ENCODE measurements around the gene SYNCRIP. TPM values are rescaled to one million over a fixed set of nuclear protein-coding genes. Genes with fewer than 3 reads are reported as not detected.

The SYNCRIP gene
- total and polyA plus RNA-seq, 2 of the 4 experiments (the other 2 are of a cell fraction), result 50.1 to 59.3 TPM

GRCh38 chr6:85620308-85620707 lies 22.4 kb downstream of the SYNCRIP start:
- TF ChIP-seq RCOR1 (IDR thresholded peaks at IDR 0.05; ENCODE audit: insufficient replicate concordance, low read length) (no peak), MAZ (IDR thresholded peaks at IDR 0.05; ENCODE audit: borderline replicate concordance, low read depth, low read length) (no peak), CEBPB (IDR thresholded peaks at IDR 0.05; ENCODE audit: low read depth, low read length) (no peak), USF2 (IDR thresholded peaks at IDR 0.05; ENCODE audit: low read depth, low read length) (no peak), RFX5 (IDR thresholded peaks at IDR 0.05; ENCODE audit: low read depth, low read length) (no peak), FOS (IDR thresholded peaks at IDR 0.05; ENCODE audit: low read depth, low read length) (no peak), CTCF (conservative IDR thresholded peaks at IDR 0.05; ENCODE audit: low read depth, low read length) (no peak), CHD1 (IDR thresholded peaks at IDR 0.05; ENCODE audit: low read depth, low read length) (no peak), SMC3 (IDR thresholded peaks at IDR 0.05; ENCODE audit: low read depth, low read length) (no peak), MXI1 (IDR thresholded peaks at IDR 0.05; ENCODE audit: borderline replicate concordance, low read depth, low read length) (no peak), RAD21 (IDR thresholded peaks at IDR 0.05; ENCODE audit: low read length) (no peak), MAFK (IDR thresholded peaks at IDR 0.05; ENCODE audit: low read depth, low read length) (no peak), BHLHE40 (IDR thresholded peaks at IDR 0.05; ENCODE audit: low read depth, low read length) (no peak), NFE2L2 (IDR thresholded peaks at IDR 0.05; ENCODE audit: low read depth, low read length) (no peak), POLR2A (IDR thresholded peaks at IDR 0.05; ENCODE audit: low read depth, low read length) (no peak), ELK1 (IDR thresholded peaks at IDR 0.05; ENCODE audit: borderline replicate concordance, low read depth, low read length) (no peak)
- H3K4me3 ChIP-seq (ENCODE audit: insufficient read depth, low read depth, low read length), result no peak overlapping the region
- peaks cover 6% of the 10 kb centered on the region for H3K4me1 ChIP-seq (ENCODE audit: control insufficient read depth, insufficient read depth, low read length)
- H2BK15ac ChIP-seq (ENCODE audit: low read depth, low read length), result no peak overlapping the region
- no peak overlapping the region for H2AFZ ChIP-seq (replicated peaks; ENCODE audit: low read length, poor library complexity)
- in situ Hi-C loops (cut with MboI; ENCODE audit: low sequenced_read_pairs) (loop anchor here (10.0 kb wide), 1 partner anchor 54 kb away; no protein-coding TSS in a partner anchor), intact Hi-C loops (cut with micrococcal nuclease) (loop anchor here (10.0 kb wide), 1 partner anchor 54 kb away; no protein-coding TSS in a partner anchor), dilution Hi-C loops (cut with HindIII; ENCODE audit: low sequenced_read_pairs, unreplicated experiment) (no loop called here)
- peaks cover 46% of the 10 kb centered on the region for H3K36me3 ChIP-seq (ENCODE audit: control insufficient read depth, insufficient read depth, low read length)
- H3K9me1 ChIP-seq (ENCODE audit: insufficient read depth, low read length), result peaks cover 3% of the 10 kb centered on the region; the same call in 1 of the 2 replicates
- H3K56ac ChIP-seq (ENCODE audit: extremely low read depth, insufficient read depth, low read length), result no peak overlapping the region
- no peak overlapping the region for H2AK5ac ChIP-seq (ENCODE audit: low read depth, low read length)
- peaks cover 25 to 53% of the 10 kb centered on the region in 2 experiments for H3K79me1 ChIP-seq (ENCODE audit: low read depth in 1 of 2, low read length in 2 of 2)
- H3K27me3 ChIP-seq (ENCODE audit: control insufficient read depth, insufficient read depth, low read length), result no peaks in the 10 kb centered on the region
- no peak overlapping the region for H2BK120ac ChIP-seq (ENCODE audit: low read depth, low read length)
- POLR2A ChIA-PET (ENCODE audit: unreplicated experiment), result no interaction called here
- no peak overlapping the region for H2BK5ac ChIP-seq (ENCODE audit: low read depth, low read length, poor library complexity, severe bottlenecking)
- no peak overlapping the region for H2BK20ac ChIP-seq (ENCODE audit: low read depth, low read length)
- CTCF ChIA-PET, result no interaction called here
- no TSS peak for BruUV-seq (replicated peaks)
- no peak overlapping the region for H3K14ac ChIP-seq (replicated peaks; ENCODE audit: low read depth, low read length)
- H4K20me1 ChIP-seq (ENCODE audit: insufficient read depth, low read length), result peaks cover 46% of the 10 kb centered on the region
- no peak overlapping the region for H3K18ac ChIP-seq (ENCODE audit: low read depth, low read length)
- no peak overlapping the region for H4K5ac ChIP-seq (ENCODE audit: low read depth, low read length)
- peak; percentile 33 for DNase-seq
- peak overlapping the region; percentile 31; the same call in 1 of the 2 replicates for H3K23ac ChIP-seq (ENCODE audit: low read depth, low read length)
- H3K4ac ChIP-seq (ENCODE audit: low read depth, low read length), result no peak overlapping the region
- no peaks in the 10 kb centered on the region for H3K9me3 ChIP-seq (ENCODE audit: control insufficient read depth, insufficient read depth, low read length)
- ATAC-seq (ENCODE audit: low read depth), result peak; percentile 73
- no peak overlapping the region for H4K91ac ChIP-seq (ENCODE audit: insufficient read depth, low read depth, low read length)
- no peak overlapping the region for H3K4me2 ChIP-seq (ENCODE audit: low read depth, low read length)
- no peak overlapping the region for H3K27ac ChIP-seq (ENCODE audit: insufficient read depth, low read length)
- H3K9ac ChIP-seq (ENCODE audit: low read depth, low read length), result no peak overlapping the region
- WGBS, 2 experiments (ENCODE audit: extremely low coverage in 2 of 2, insufficient read length in 1 of 2), result no CpG with 5 or more reads among the region's 2 CpGs
- H2AK9ac ChIP-seq (replicated peaks; ENCODE audit: low read depth, low read length, poor library complexity), result no peak overlapping the region
- no peak overlapping the region for H4K8ac ChIP-seq (ENCODE audit: low read depth in 2 of 2, low read length in 2 of 2)

Data from IMR-90 (cell line).